Kidney (tissue), 14 donors: Measurements from ENCODE around the gene CASP3. TPM values are rescaled to one million over a fixed set of nuclear protein-coding genes. Genes with fewer than 3 reads are reported as not detected.

Experiments used
- DNase-seq, 5 donors: peaks; one replicate each; pipeline ENCODE4 v3.0.0-alpha.2; 2013 to 2020
- FAIRE-seq: peaks from 2 replicates; lab custom pipeline; 2012; peaks lifted over from hg19 to GRCh38; lab: Jason Lieb, UNC
- H3K27ac ChIP-seq, 2 donors: one replicate each; pipeline ENCODE4 v1.7.0; 2013; ENCODE audit warnings: low read depth in 2 of 2, low read length in 2 of 2, inconsistent platforms in 1 of 2
- H3K27me3 ChIP-seq: one replicate; pipeline ENCODE4 v1.7.1; 2013; ENCODE audit warnings: low read length, inconsistent platforms; ENCODE audit not compliant: control insufficient read depth, insufficient read depth
- H3K36me3 ChIP-seq, 3 donors: one replicate each; pipeline versions ENCODE4 v1.7.0 to v1.7.1; 2013; ENCODE audit warnings: low read length in 3 of 3, control low read depth in 1 of 3, inconsistent platforms in 1 of 3; ENCODE audit not compliant: insufficient read depth in 3 of 3, control insufficient read depth in 2 of 3
- H3K4me1 ChIP-seq, 3 donors: one replicate each; pipeline versions ENCODE4 v1.7.0 to v1.7.1; 2013; ENCODE audit warnings: low read length in 3 of 3, inconsistent platforms in 1 of 3, low read depth in 1 of 3; ENCODE audit not compliant: control insufficient read depth in 2 of 3, insufficient read depth in 2 of 3
- H3K4me3 ChIP-seq, 3 donors: one replicate each; pipeline versions ENCODE4 v1.7.0 to v1.8.1; 2013; ENCODE audit warnings: low read length in 3 of 3, control low read depth in 1 of 3, inconsistent platforms in 1 of 3
- H3K9ac ChIP-seq, 3 donors: one replicate each; pipeline versions ENCODE4 v1.7.0 to v1.7.1; 2013; ENCODE audit warnings: low read length in 3 of 3, control low read depth in 1 of 3, inconsistent platforms in 1 of 3
- H3K9me3 ChIP-seq, 3 donors: one replicate each; pipeline versions ENCODE4 v1.7.0 to v1.7.1; 2013; ENCODE audit warnings: low read length in 3 of 3, control low read depth in 1 of 3, inconsistent platforms in 1 of 3; ENCODE audit not compliant: control insufficient read depth in 2 of 3, insufficient read depth in 1 of 3
- CTCF ChIP-seq: IDR thresholded peaks from 3 replicates; pipeline ENCODE4 v1.5.1; 2012; ENCODE audit warnings: mild to moderate bottlenecking, moderate library complexity, borderline replicate concordance; ENCODE audit not compliant: insufficient read depth; ENCODE audit errors: extremely low read depth
- intact Hi-C: fragments of 100-400 bp; cut with DNase I; formaldehyde crosslinking; loops from one replicate; pipeline ENCODE4 v1.11.1; 2022
- polyA plus RNA-seq: library from polyadenylated mRNA; stranded (reverse); fragments of 350-450 nt; fragmentation: Illumina TruSeq; extraction: RNeasy Lipid Tissue Mini Kit (QIAGEN cat#74804); gene quantifications from one replicate; pipeline ENCODE4 v1.2.3, GENCODE V29; 2014; ENCODE audit warnings: low read depth, low replicate concordance; ENCODE audit not compliant: insufficient read depth
- total RNA-seq: library from RNA; stranded (reverse); fragmentation: NEBNext Ultra II Directional; extraction: Animal tissue kit (Norgen Biotek cat#: 25700); gene quantifications from one replicate; pipeline ENCODE4 v1.2.1, GENCODE V29; 2021
- donor health status: control.
- donor health status: control.
- donor health status: control.
- donor health status: control.
- donor health status: control.
- donor health status: DM: yes; HTN: yes; CAD: no.
- donor health status: Normal renal cell carcinoma (clear cell type).

The CASP3 gene
- total and polyA plus RNA-seq, 2 donors from 2014 or later: 7.3 to 22.4 TPM

- no peak for FAIRE-seq
- DNase-seq: no peak
- intact Hi-C loops: no loop called here
- Histone ChIP-seq H3K27ac (no peak overlapping the region), H3K9ac (no peak overlapping the region), H3K4me1 (no peaks in the 10 kb centered on the region), H3K4me3 (no peak overlapping the region), H3K27me3 (no peaks in the 10 kb centered on the region), H3K36me3 (peaks cover 0 to 15% (median 5%) of the 10 kb centered on the region in 3 donors), H3K9me3 (no peaks in the 10 kb centered on the region)
- no peak for TF ChIP-seq CTCF
These were observed 40.4 kb upstream of the CASP3 start for GRCh38 chr4:184689681-184690080.

- Histone ChIP-seq H3K4me3 (no peak overlapping the region), H3K36me3 (peaks cover 0 to 5% (median 0%) of the 10 kb centered on the region in 3 donors), H3K4me1 (no peaks in the 10 kb centered on the region), H3K27me3 (no peaks in the 10 kb centered on the region), H3K9ac (no peak overlapping the region), H3K9me3 (no peaks in the 10 kb centered on the region), H3K27ac (no peak overlapping the region)
- FAIRE-seq (no peak), DNase-seq (peak in 2 of 5 donors; percentile 14)
- no peak for TF ChIP-seq CTCF
- intact Hi-C loops: no loop called here
These were observed 39.2 kb upstream of the CASP3 start for GRCh38 chr4:184688447-184688846.

GRCh38 chr4:184688005-184688404 lies 38.8 kb upstream of the CASP3 start:
- H3K27ac ChIP-seq: no peak overlapping the region
- no peaks in the 10 kb centered on the region for H3K9me3 ChIP-seq
- FAIRE-seq (no peak), DNase-seq (no peak)
- H3K9ac ChIP-seq: no peak overlapping the region
- TF ChIP-seq CTCF: no peak
- peaks cover 0 to 5% (median 0%) of the 10 kb centered on the region in 3 donors for H3K36me3 ChIP-seq
- no peak overlapping the region for H3K4me3 ChIP-seq
- no peaks in the 10 kb centered on the region for H3K4me1 ChIP-seq
- H3K27me3 ChIP-seq: no peaks in the 10 kb centered on the region
- intact Hi-C loops: no loop called here
